HG02870 (cell line): ENCODE data around the gene RPF1.
"Not testable (repeated sequence)": the region's sequence is repeated elsewhere in the genome, so short reads cannot be mapped to it uniquely, and the experiment has no call there.

ENCODE experiments used
- ATAC-seq: cut with Tn5 transposase; IDR thresholded peaks from one replicate; pipeline ENCODE4 v1.9.1; 2021; ENCODE audit warnings: mild to moderate bottlenecking, moderate library complexity; ENCODE audit not compliant: unreplicated experiment

Gene RPF1

DNA sequence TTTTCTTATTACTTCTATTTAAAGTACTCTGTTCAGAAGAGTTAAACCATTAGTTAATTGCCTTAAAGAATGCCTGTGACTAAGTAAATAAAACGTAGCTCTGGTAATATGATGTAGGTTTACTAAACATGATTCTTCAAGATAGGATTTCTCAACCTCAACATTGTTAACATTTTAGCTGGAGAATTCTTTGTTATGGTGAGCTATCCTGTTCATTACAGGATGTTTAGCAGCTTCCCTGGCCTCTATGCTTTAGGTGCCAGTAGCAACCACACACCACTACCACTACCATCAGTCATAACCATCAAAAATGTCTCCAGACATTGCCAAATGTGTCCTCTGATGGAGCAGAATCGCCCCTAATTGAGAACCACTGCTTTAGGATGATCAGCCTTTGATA lies 10.7 kb downstream of the RPF1 start:
- ATAC-seq: no peak

DNA sequence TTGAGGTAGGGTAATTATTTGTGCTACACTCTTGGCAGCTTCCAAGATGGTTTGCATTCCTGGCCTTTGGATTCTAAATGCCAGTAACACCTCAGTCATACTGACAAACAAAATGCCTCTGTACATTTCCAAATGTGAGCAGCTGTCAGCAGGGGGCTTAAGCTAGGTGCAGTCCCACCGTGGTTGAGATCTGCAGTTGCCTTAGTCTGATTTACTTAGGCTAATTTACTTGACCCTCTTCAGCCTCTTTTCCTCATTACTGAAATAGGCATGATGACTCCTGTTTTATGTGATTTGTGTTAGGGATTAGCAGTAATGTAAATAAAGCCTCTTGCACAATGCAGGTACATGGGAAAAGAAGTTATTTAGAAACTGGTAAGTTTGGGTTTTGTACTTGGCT lies 13.7 kb downstream of the RPF1 start:
- no peak for ATAC-seq

DNA sequence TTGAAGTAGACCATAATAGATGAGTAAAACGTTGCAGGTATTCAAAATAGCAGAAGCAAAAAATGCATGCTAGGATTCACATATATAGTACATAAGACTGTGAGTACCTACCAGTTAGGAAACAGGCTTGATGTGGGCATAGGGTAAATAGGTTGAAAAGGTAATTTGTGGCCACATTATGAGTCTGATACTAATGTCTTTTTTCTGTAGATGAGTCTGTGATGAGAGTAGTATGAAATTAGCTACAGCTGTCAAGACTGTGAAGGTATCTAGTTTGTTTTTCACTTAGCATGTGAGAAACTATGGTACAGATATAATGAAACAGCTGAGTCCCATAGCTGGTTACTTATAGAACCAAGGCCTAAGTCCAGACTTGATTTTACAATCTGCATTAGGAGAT lies 14.7 kb downstream of the RPF1 start:
- peak; percentile 83 for ATAC-seq

DNA sequence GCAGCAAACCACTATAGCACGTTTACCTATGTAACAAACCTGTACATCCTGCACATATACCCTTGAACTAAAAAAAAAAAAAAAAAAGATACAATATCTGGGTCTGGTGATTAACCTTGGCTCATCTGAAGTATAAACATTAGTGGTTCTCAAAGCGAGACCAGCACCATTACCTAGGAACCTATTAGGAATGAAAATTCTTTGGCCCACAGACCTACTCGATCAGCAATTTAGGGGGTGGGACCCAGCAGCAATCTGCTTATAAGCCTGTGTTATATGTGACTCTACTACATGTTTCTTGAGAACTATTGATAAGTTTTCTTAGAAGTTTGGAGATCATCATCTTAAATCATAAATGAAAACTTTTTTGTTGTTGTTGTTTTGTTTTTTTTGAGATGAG lies 17.4 kb downstream of the RPF1 start:
- no peak for ATAC-seq

DNA sequence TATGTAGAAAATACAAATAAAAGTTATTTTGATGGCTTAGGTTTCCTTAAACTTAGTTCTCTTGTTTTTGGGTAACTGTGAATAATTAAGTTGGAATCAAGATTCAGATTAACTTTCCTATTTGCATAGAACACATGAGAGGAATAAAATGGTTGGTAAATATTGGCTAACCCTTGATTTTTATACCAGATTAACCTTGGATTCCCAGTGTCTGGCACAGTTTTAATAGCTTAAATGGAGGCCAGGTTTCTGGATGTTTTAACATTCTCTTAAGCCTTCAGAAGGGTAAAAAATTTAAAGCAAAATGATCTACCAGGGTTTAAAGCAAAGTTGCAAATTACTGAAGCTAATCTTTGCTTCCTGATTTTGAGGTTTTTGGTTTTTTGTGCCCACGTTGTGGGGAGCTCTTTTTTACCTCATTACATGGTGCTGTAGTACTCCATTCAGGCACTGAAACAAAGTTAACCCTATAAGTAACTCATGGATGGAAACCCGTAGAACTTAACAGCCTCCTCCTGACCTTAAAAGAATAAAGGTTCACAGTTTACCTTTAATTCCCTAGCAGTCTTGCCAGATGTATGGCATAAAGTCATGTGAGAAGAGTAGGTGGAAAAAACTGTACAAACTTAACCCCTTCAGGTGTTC lies 18.7 kb downstream of the RPF1 start:
- ATAC-seq: no peak

DNA sequence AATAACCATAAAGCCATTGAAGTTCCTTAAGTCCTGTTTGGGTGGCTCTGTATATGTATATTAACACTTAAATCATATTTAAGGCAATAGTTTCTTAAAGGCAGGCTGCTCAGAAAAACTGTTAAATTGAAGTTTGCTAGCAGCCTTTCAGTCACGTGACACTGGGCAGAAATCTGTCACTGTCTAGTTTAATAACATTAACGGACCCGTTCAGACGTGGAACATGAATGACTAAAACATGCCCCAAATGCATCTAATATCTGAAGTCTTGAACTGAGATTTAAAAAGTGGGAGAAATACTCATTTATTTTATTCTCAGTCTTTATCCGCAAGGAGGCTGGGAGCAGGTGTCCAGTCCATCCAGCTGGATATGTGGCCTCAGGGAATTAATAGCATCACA lies 23.9 kb downstream of the RPF1 start:
- no peak for ATAC-seq

DNA sequence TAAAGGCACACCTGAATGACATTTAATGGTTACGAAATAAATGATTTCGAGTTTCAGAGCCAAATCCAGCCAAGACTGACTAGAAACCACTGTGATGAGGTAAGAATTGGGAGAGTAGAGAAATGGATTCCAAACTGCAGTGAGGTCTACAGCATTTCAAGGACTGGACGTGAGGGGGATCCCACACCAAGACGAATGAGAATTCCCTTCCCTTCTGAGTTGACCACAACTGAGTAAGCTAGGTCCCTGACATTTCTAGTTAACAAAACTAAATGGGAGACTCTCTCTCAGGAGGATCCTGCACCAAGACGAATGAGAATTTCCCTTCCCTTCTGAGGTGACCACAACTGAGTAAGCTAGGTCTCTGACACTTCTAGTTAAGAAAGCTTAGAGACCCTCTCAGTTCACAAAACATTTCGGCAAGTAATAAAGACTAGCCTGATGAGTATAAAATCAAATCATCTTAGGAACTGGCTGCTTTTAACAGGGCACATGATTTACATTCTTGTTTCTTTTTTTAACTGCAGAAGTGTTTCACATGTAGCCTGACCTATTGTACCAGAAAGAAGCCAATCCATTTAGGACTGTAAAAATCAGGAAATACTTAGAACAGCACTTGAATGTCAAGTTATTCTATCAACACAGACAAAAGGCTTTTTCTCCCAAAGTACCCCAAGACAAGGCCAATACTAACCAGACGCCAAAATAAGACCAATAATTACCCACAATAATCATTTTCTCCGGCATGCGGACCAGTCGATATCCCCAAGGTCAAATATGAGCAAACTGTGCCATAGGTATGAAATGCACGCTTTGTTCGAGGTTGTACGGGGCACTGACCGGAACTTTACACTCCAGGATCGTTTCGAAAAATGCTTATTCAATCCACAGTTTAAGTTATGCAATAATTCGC lies 25.8 kb downstream of the RPF1 start:
- ATAC-seq: no peak

DNA sequence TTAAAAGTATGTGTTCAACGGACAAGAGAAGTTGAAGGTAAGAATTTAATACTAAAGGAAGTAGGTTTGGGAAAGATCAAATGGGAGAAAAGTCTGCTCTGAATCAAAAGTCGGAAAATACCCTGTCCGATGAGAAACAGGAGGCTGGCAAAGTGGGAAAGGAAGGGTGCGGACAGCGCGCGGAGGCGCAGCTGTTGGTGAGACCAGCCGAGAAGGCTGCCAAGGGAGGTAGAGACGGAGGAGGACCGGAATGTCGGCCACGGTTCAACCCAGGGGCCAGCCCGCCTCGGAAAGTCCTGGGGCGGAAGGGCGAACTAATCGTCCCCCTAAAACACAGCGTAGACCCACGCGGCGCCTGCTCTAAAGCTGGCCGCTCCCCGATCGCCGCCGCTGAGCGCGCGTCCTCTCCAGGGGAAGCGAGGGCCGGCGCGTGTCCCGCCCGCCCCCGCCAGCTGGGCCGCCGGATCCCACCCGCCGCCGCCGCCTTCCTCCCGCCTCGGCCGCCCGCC lies 26.5 kb downstream of the RPF1 start:
- peak; percentile 29 for ATAC-seq

DNA sequence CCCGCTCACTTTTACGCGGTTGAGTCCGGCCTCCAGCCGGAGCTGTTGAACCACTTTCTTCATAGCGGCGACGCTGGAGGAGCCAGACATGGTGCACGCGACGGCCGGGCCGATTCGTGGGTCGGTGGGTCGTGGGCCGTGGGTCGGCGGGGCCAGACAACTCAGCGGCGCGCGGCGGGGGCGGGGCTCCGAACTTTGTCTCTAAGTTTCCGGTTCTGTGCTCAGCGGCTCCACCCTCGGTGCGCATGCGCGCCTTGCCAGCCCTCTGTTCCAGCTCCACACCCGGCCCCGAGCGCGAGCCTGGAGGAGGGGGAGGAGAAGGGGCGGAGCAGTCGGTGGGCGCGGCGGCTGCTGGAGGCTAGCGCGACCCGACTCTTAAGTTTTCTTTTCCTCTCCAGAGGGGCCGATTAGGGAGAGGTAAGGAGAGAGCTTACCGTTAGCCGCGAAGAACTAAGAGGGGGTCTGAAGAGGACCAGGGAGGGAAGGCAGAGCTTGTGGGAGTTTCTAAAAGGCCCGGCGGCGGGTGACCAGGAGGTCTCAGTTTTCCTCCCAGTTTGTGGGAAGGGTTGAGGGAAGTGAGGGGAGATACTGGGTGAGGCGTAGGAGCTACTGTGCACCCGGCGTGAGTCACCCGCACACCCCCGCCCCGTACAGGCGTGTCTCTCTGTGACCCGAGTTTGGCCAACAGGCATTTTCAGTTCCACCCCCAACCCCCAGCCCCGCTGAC lies 27.1 kb downstream of the RPF1 start, which contains the start of the genes GNG5 and SPATA1:
TSS of gene GNG5 (minus strand) at position 580 of the 727 bp plus-strand sequence. CDS start at position 90, 490 bp downstream.
TSS of gene SPATA1 (plus strand) at position 385 of the 727 bp plus-strand sequence. CDS start 9,974 bp downstream, outside the sequence.
- ATAC-seq: peak; percentile 80

DNA sequence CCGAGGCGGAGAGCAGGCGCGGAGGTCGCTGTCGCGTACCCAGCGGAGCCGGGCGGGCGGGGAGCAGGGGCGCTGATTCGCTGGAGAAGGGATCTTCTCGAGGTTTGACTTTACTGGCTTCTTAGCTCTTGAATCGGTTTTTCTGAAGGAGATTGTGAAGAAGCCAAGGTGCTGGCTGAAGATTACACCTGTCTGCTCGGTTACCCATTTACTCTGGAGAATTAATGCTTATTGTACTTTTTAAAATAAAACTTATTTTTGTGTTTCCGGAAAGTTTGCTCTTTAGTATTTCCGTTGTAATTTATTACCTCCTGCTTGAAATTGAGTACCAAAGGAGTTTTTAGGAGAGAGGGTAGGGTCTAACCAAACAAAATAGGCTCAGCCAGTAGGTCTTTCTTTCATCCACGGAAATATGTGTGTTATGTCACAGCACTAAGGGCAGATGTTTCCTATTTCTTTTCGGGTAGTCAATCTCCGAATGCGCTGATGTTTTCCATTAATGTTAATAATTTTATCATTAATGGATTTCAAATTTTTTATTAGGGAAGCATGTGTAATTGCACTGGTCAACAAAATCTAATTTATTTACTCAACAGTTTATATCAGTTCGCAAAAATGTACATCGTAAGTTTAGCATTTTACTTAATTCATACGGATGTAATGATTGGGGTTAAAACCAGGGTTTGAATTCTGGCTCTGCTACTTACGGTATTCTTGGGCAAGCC lies 27.8 kb downstream of the RPF1 start:
- no peak for ATAC-seq

DNA sequence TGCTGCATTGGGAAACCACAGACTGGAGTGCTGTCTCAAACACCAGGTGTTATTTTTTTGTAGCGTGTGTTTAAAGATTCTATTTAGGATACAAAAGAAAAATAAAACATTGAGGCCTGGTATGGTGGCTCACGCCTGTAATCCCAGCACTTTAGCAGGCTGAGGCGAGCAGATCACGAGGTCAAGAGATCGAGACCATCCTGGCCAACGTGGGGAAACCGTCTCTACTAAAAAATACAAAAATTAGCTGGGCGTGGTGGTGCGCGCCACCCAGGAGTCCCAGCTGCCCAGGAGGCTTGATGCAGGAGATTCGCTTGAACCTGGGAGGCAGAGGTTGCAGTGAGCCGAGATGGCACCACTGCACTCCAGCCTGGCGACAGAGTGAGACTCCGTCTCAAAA lies 28.8 kb downstream of the RPF1 start:
- not testable (repeated sequence) for ATAC-seq

DNA sequence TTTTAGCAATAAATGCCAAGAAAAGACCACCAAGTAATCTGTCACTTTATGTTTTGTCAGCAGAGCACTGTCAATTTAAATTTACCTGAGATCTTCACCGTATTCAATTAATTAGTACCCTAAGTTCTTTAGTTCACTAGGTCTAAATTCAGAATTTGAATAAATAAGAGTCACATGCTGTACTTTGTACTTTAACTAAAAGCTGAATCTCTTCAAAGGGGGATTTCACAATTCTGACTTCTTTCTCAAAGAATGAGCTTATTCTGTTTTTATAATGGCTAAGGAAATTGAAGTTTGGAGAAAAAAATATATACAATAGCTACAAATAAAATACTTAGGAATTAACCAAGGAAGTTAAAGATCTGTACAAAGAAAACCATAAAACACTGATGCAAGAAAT lies 29.4 kb downstream of the RPF1 start:
- no peak for ATAC-seq

DNA sequence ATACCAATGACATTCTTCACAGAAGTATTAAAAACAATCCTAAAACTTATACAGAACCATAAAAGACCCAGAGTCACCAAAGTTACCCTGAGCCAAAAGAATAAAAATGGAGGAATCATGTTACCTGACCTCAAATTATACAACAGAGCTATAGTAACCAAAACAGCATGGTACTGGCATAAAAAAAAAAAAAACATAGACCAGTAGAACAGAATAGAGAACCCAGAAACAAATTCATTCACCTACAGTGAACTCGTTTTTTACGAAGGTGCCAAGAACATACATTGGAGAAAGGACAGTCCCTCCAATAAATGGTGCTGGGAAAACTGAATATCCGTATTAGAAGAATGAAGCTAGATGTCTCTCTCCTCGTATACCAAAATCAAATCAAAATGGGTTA lies 30.0 kb downstream of the RPF1 start:
- ATAC-seq: no peak

DNA sequence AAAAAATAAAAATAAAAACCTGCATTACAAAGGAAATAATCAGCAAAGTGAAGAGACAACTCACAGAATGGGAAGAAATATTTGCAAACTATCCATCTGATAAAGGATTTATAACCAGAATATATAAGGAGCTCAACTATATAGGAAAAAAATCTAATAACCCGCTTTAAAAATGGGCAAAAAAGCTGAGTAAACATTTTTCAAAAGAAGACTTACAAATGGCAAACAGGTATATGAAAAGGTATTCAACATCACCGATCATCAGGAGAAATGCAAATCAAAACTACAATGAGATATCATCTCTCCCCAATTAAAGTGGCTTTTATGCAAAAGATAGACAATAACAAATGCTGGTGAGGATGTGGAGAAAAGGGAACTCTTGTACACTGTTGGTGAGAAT lies 31.1 kb downstream of the RPF1 start:
- ATAC-seq: no peak

DNA sequence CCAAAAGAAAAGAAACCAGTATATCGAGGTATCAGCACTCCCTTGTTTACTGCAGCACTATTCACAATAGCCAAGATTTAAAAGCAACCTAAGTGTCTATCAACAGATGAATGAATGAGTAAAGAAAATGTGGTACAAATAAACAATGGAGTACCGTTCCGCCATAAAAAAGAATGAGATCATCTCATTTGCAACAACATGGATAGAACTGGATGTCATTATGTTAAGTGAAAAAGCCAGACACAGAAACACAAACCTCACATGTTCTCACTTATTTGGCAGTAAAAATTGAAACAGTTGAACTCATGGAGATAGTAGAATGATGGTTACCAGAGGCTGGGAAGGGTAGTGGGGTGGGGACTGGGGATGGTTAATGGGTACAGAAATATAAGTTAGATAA lies 31.6 kb downstream of the RPF1 start:
- ATAC-seq: no peak

DNA sequence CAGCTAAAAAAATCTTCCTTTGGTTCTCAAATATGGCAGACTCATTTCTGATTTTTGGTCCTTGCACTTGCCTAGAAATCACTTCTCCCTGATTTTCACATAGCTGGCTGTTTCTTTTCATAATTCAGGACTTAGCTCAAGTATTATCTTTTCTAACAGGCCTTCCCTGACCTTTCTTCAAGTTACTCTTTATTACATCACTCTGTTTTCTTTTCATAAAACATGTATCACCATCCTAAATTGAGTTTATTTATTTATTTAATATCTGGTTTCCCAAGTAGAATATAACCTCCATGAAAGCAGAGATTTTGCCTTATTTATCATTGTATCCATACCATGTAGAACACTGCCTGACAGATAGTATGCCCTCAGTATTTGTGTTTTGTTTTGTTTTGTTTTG lies 45.5 kb downstream of the RPF1 start:
- ATAC-seq: no peak

DNA sequence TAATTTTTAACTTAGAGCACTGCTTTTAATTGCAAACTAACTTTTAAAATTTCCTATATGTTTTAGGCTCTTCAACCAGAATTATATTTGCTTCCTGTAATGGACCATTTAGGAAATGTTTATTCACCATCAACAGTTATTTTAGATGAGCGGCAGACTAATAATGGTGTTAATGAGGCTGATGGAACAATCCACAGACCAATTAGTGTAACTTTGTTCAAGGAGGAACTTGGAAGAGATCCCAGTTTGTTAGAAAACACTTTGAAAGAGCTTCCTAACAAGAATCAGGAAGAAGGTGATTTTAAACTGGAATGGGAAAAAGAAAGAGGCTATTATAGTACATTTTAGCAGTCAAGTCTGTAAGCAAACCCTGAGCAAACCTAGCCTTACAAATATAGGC lies 46.7 kb downstream of the RPF1 start:
- no peak for ATAC-seq

DNA sequence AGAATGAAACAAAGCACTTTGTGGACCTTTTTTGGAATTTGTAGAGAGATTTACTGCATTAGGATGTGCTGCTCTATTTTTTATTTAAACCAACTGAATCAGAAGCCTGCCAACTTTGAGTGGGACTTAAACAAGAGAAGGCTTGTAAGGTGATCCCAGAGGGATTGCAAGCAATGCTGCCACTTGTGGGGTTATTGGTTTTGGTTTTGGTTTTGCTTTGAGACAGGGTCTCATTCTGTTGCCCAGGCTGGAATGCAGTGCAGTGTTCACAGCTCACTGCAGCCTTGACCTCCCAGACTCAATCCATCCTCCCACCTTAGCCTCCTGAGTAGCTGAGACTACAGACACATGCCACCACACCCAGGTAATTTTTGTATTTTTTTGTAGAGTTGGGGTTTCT lies 59.5 kb downstream of the RPF1 start:
- no peak for ATAC-seq

DNA sequence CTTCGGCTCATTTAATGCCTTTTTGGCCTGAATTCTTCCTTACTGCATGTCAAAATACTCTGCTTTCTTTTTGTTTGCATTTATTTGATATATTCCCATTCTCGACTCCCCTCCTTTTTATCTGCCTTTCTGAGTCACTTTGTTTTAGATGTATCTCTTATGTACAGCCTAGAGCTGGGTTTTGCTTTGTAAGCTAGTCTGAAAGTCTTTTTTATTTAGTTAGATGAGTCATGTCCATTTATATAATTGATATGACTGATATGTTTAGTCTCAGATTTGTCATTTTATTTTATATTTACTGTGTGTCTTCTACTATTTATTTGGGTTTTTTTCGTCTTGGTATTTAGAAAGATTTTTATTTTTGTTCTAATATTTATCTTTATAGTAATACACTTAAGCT lies 60.9 kb downstream of the RPF1 start:
- ATAC-seq: no peak

DNA sequence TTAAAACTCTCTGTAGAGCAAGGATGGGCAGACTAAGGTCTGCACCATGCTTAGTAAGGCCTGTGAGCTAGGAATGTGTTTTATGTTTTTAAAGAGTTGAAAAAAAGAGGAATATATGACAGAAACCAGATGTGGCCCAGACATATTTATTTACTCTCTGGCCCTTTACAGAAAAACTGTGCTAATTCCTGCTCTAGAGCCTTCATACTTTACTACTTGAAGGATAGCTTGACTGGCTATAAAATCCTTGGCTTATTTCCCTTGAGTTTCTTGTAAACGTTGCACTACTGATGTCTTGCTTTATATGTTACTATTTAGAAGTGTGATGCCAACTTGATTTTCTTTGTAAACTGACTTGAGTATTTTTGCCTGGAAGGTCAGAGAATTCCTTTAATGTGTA lies 61.7 kb downstream of the RPF1 start:
- ATAC-seq: no peak

DNA sequence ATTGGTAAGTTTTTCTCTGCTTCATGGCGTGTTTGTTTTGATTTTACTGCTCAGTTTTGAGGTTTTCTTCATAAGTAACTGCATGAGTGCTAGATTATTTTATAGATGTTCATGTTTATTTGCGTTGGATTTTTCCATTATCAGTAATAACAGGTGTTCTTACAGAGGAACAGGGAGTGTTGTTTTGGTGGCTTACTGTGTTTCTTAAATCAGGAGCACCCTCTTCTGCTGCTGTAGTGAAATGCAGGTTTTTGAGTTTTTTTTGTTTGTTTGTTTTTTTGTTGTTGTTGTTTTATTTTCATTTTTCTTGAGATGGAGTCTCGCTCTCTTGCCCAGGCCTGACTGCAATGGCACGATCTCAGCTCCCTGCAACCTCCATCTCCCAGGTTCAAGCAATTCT lies 62.6 kb downstream of the RPF1 start:
- no peak for ATAC-seq
